Small intestine (tissue), 7 donors: ENCODE data around the gene SCO2. TPM values are rescaled to one million over a fixed set of nuclear protein-coding genes. Genes with fewer than 3 reads are reported as not detected.

ENCODE experiments used
- DNase-seq, 2 donors: peaks; one replicate each; pipeline versions ENCODE4 v3.0.0 to v3.0.0-alpha.2; 2013
- FAIRE-seq: peaks from 2 replicates; lab custom pipeline; 2012; peaks lifted over from hg19 to GRCh38; lab: Jason Lieb, UNC
- H3K27ac ChIP-seq, 3 donors: one replicate each; pipeline ENCODE4 v1.5.1; 2013; ENCODE audit warnings: low read length in 2 of 3, mild to moderate bottlenecking in 2 of 3, control low read depth in 1 of 3, inconsistent platforms in 1 of 3, low read depth in 1 of 3, moderate library complexity in 1 of 3
- H3K27me3 ChIP-seq, 3 donors: one replicate each; pipeline ENCODE4 v1.6.1; 2013; ENCODE audit warnings: low read length in 3 of 3, inconsistent platforms in 1 of 3; ENCODE audit not compliant: control insufficient read depth in 3 of 3, insufficient read depth in 3 of 3
- H3K36me3 ChIP-seq, 3 donors: one replicate each; pipeline ENCODE4 v1.6.1; 2013; ENCODE audit warnings: low read length in 3 of 3, inconsistent platforms in 1 of 3, low read depth in 1 of 3, mild to moderate bottlenecking in 1 of 3, moderate library complexity in 1 of 3; ENCODE audit not compliant: control insufficient read depth in 3 of 3, insufficient read depth in 2 of 3
- H3K4me1 ChIP-seq, 3 donors: one replicate each; pipeline ENCODE4 v1.6.1; 2013; ENCODE audit warnings: low read length in 2 of 3, inconsistent platforms in 1 of 3, low read depth in 1 of 3, mild to moderate bottlenecking in 1 of 3, moderate library complexity in 1 of 3; ENCODE audit not compliant: control insufficient read depth in 3 of 3, insufficient read depth in 2 of 3
- H3K4me3 ChIP-seq, 3 donors: one replicate each; pipeline ENCODE4 v1.5.1; 2013; ENCODE audit warnings: low read length in 3 of 3, control low read depth in 1 of 3, inconsistent platforms in 1 of 3, low read depth in 1 of 3, mild to moderate bottlenecking in 1 of 3, moderate library complexity in 1 of 3
- H3K9me3 ChIP-seq, 2 donors: one replicate each; pipeline ENCODE4 v1.6.1; 2013; ENCODE audit warnings: low read depth in 1 of 2, low read length in 1 of 2; ENCODE audit not compliant: control insufficient read depth in 2 of 2, insufficient read depth in 1 of 2
- WGBS, 3 donors: extraction: QIAGEN DNeasy Blood & Tissue Kit; methylation state at CpG; one replicate each; pipeline ENCODE4 v1.1.7; 2013; 5-methylcytosine and 5-hydroxymethylcytosine counted together
- polyA plus RNA-seq, 4 donors: library from polyadenylated mRNA; stranded (reverse) in 3 of 4; unstranded in 1 of 4; fragments of 200-250 nt in 3 of 4; fragments of 120-200 nt in 1 of 4; gene quantifications; one replicate each; pipeline versions ENCODE4 v1.2.1 to v1.2.3, GENCODE V29; 2013
- donor health status: healthy with polysubstance abuse.
- donor health status: control.
- donor health status: control.
- donor health status: Bipolar disorder and iron deficiency.
- donor health status: healthy.

SCO2 gene
- polyA plus RNA-seq, 4 donors = 0.92 to 2.7 (median 2.3) TPM

GRCh38 chr22:50569041-50569459, 43.7 kb upstream of the SCO2 start:
- peaks cover 0 to 11% (median 4%) of the 10 kb centered on the region in 3 donors for H3K4me1 ChIP-seq
- peak in 1 of 2 donors; percentile 75 for DNase-seq
- H3K4me3 ChIP-seq = no peak overlapping the region
- no peak for FAIRE-seq
- no peaks in the 10 kb centered on the region for H3K9me3 ChIP-seq
- peak overlapping the region in 2 of 3 donors; percentile 22 to 48 for H3K27ac ChIP-seq
- 39 to 65% (median 43%) methylated on average over 8 of the region's 8 CpGs for WGBS, 3 donors
- H3K27me3 ChIP-seq = no peaks in the 10 kb centered on the region
- H3K36me3 ChIP-seq = peaks cover 0 to 61% (median 5%) of the 10 kb centered on the region in 3 donors

GRCh38 chr22:50568626-50569025, 43.2 kb upstream of the SCO2 start:
- peaks cover 2 to 15% (median 4%) of the 10 kb centered on the region in 3 donors for H3K4me1 ChIP-seq
- peaks cover 0 to 56% (median 5%) of the 10 kb centered on the region in 3 donors for H3K36me3 ChIP-seq
- no peaks in the 10 kb centered on the region for H3K27me3 ChIP-seq
- DNase-seq = peak; percentile 70 to 71
- FAIRE-seq = no peak
- no peak overlapping the region for H3K4me3 ChIP-seq
- H3K9me3 ChIP-seq = no peaks in the 10 kb centered on the region
- H3K27ac ChIP-seq = peak overlapping the region in 2 of 3 donors; percentile 22 to 48
- WGBS, 3 donors = 66 to 78% (median 67%) methylated on average over 7 of the region's 7 CpGs

- WGBS, 3 donors = 89 to 93% (median 90%) methylated on average over 7 of the region's 7 CpGs
- FAIRE-seq (no peak), DNase-seq (no peak)
- peaks cover 0 to 48% (median 5%) of the 10 kb centered on the region in 3 donors for H3K36me3 ChIP-seq
- no peak overlapping the region for H3K27ac ChIP-seq
- H3K4me1 ChIP-seq = peaks cover 4 to 20% (median 6%) of the 10 kb centered on the region in 3 donors
- no peaks in the 10 kb centered on the region for H3K9me3 ChIP-seq
- no peak overlapping the region for H3K4me3 ChIP-seq
- no peaks in the 10 kb centered on the region for H3K27me3 ChIP-seq
Measured at GRCh38 chr22:50567721-50568252, 42.4 kb upstream of the SCO2 start.

- peak in 1 of 2 donors; percentile 52 for DNase-seq
- no peak overlapping the region for H3K4me3 ChIP-seq
- no peaks in the 10 kb centered on the region for H3K9me3 ChIP-seq
- H3K4me1 ChIP-seq = peaks cover 2 to 17% (median 6%) of the 10 kb centered on the region in 3 donors
- H3K36me3 ChIP-seq = peaks cover 0 to 16% (median 0%) of the 10 kb centered on the region in 3 donors
- FAIRE-seq = no peak
- no peak overlapping the region for H3K27ac ChIP-seq
- peaks cover 0 to 8% (median 0%) of the 10 kb centered on the region in 3 donors for H3K27me3 ChIP-seq
- 60 to 85% (median 70%) methylated on average over 11 of the region's 11 CpGs for WGBS, 3 donors
Measured at GRCh38 chr22:50564289-50564688, 38.9 kb upstream of the SCO2 start.

GRCh38 chr22:50563413-50564160, 38.2 kb upstream of the SCO2 start:
- FAIRE-seq (no peak), DNase-seq (no peak)
- H3K36me3 ChIP-seq = peaks cover 0 to 9% (median 0%) of the 10 kb centered on the region in 3 donors

GRCh38 chr22:50562523-50563412, 37.4 kb upstream of the SCO2 start, which contains the start of gene SYCE3:
SYCE3 (minus strand) TSS chr22:50562919; CDS start chr22:50556405, 6,514 bp downstream.
- FAIRE-seq = no peak
- no peaks in the 10 kb centered on the region for H3K9me3 ChIP-seq
- H3K4me3 ChIP-seq = peak within 1 kb of the TSS; percentile 39 to 76 (median 58)
- H3K4me1 ChIP-seq = peaks cover 0 to 8% (median 6%) of the 10 kb centered on the region in 3 donors
- WGBS, 3 donors = 2 to 4% (median 2%) methylated on average over 36 to 61 of the region's 61 CpGs
- H3K27ac ChIP-seq = peak within 1 kb of the TSS; percentile 60 to 92 (median 75)
- peaks cover 0 to 5% (median 0%) of the 10 kb centered on the region in 3 donors for H3K36me3 ChIP-seq
- DNase-seq = peak; percentile 98
- H3K27me3 ChIP-seq = peaks cover 0 to 10% (median 0%) of the 10 kb centered on the region in 3 donors

More at GRCh38 chr22:50563413-50564160, 38.2 kb upstream of the SCO2 start:
- peak overlapping the region; percentile 39 to 76 (median 58) for H3K4me3 ChIP-seq
- H3K27ac ChIP-seq = peak overlapping the region; percentile 60 to 92 (median 75)
- H3K27me3 ChIP-seq = peaks cover 0 to 8% (median 0%) of the 10 kb centered on the region in 3 donors
- no peaks in the 10 kb centered on the region for H3K9me3 ChIP-seq
- 7 to 26% (median 13%) methylated on average over 17 of the region's 17 CpGs for WGBS, 3 donors
- H3K4me1 ChIP-seq = peaks cover 2 to 10% (median 6%) of the 10 kb centered on the region in 3 donors

- FAIRE-seq (no peak), DNase-seq (no peak)
- no peaks in the 10 kb centered on the region for H3K36me3 ChIP-seq
- no peaks in the 10 kb centered on the region for H3K9me3 ChIP-seq
- H3K4me1 ChIP-seq = peaks cover 0 to 8% (median 6%) of the 10 kb centered on the region in 3 donors
- no peak overlapping the region for H3K27ac ChIP-seq
- H3K4me3 ChIP-seq = no peak overlapping the region
- WGBS, 3 donors = 51 to 66% (median 62%) methylated on average over 22 to 30 of the region's 34 CpGs
- peaks cover 0 to 10% (median 0%) of the 10 kb centered on the region in 3 donors for H3K27me3 ChIP-seq
Measured at GRCh38 chr22:50561401-50562358, 36.3 kb upstream of the SCO2 start.
